Astrocyte of the spinal cord (primary cell): ENCODE results near the gene SBNO2.

Experiments used
- DNase-seq: peaks from one replicate; pipeline ENCODE4 v3.0.0; 2011; ENCODE audit warnings: low read depth, low spot score
- H3K4me3 ChIP-seq: 2 replicates; pipeline ENCODE4 v1.5.1; 2011; ENCODE audit warnings: low read depth, mild to moderate bottlenecking, low read length, moderate library complexity
- CTCF ChIP-seq: IDR thresholded peaks from 2 replicates; pipeline ENCODE4 v1.5.1; 2012; ENCODE audit warnings: low read depth, mild to moderate bottlenecking, low read length, inconsistent platforms
- in situ Hi-C: cut with HindIII; loops from 2 replicates; pipeline ENCODE4 v1.10.0; 2017; ENCODE audit warnings: low sequenced_read_pairs

SBNO2 gene

DNA sequence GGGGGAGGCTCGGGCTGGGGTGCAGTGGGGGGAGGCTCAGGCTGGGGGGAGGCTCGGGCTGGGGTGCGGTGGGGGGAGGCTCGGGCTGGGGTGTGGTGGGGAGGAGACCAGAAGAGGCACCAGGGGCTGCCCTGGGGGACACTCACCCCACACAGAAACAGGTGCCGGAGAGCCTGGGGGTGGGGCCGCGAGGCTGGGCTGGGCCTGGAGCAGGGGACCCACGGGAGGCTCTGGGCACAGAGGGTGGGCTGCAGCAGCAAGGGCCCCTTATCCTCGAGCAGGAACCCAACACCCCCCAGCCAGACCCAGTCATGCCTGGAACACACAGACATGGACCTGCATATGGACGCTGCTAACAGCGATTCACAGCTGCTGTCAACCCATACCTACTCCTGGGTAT, 35.9 kb downstream of the SBNO2 start:
- no peak overlapping the region for H3K4me3 ChIP-seq
- no peak for TF ChIP-seq CTCF
- in situ Hi-C loops = no loop called here
- DNase-seq = no peak

GRCh38 chr19:1136621-1137317, 37.3 kb downstream of the SBNO2 start:
- no peak for DNase-seq
- H3K4me3 ChIP-seq = no peak overlapping the region
- no peak for TF ChIP-seq CTCF
- in situ Hi-C loops = no loop called here

DNA sequence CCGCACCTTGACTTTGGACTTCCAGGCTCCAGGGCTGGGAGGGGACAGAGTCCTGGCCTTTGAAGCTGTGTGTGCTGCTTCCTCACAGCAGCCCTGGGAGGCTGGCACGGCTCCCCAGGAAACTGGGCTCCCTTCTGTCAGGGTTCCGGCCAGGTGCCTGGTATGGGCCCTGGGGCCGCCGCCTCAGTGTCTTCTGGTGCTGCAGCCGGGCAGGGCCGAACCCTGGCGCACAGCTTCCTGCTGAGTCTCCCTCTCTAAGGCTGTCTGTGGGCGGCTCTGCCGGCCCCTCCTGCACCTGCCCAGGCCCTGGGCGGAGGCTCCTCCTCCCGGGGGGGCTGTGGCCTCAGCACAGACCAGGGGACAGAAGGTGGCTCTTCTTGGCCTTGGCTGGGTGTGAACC, 37.9 kb downstream of the SBNO2 start:
- H3K4me3 ChIP-seq = no peak overlapping the region
- DNase-seq = no peak
- in situ Hi-C loops = no loop called here
- TF ChIP-seq CTCF = no peak

- DNase-seq = no peak
- in situ Hi-C loops = no loop called here
- no peak overlapping the region for H3K4me3 ChIP-seq
- TF ChIP-seq CTCF = no peak
These were observed 38.6 kb downstream of the SBNO2 start for GRCh38 chr19:1135454-1135853.

DNA sequence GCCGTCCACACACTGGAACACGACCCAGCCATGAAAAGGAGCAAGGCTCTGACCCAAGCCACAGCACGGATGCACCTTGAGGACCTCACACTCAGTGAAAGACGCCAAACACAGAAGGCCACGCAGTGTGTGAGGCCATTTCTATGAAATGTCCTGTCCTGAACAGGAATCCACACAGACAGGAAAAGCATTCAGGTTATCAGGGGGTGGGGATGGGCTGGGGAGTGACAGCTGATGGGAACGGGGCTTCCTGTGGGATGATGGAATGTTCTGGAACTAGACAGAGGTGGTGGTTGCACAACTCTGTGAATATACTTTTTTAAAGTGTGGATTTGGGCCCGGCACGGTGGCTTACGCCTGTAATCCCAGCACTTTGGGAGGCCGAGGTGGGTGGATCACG, 39.6 kb downstream of the SBNO2 start:
- H3K4me3 ChIP-seq = no peak overlapping the region
- TF ChIP-seq CTCF = no peak
- in situ Hi-C loops = no loop called here
- DNase-seq = no peak

DNA sequence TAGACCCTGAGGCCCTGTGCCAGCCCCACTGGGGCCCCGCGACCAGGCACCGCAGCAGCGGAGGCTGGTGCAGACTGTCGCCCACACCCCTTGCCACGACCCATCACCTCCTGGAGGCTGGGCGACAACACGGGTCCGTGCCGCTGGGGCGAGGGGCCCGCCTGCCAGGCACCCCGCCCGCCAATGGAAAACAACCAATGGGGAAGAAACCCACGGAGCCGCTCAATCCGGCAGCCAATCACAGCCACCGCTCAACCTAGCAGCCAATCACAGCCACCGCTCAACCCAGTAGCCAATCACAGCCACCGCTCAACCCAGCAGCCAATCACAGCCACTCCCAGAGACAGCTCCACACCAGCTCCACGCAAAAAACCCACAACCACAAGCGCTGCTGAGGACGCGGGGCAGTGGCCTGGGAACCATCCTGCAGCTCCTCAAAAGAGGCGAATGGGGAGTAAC, 40.6 kb downstream of the SBNO2 start:
- in situ Hi-C loops = no loop called here
- no peak for DNase-seq
- TF ChIP-seq CTCF = no peak
- H3K4me3 ChIP-seq = no peak overlapping the region
